Ecto neural progenitor cell (in vitro differentiated cells): ENCODE measurements around the gene RAB8A.
"Not testable (repeated sequence)": the region's sequence is repeated elsewhere in the genome, so short reads cannot be mapped to it uniquely, and the experiment has no call there.

Source experiments
- DNase-seq: peaks from one replicate; pipeline ENCODE4 v3.0.0-alpha.2; 2018; ENCODE audit warnings: low spot score

Gene RAB8A

DNA sequence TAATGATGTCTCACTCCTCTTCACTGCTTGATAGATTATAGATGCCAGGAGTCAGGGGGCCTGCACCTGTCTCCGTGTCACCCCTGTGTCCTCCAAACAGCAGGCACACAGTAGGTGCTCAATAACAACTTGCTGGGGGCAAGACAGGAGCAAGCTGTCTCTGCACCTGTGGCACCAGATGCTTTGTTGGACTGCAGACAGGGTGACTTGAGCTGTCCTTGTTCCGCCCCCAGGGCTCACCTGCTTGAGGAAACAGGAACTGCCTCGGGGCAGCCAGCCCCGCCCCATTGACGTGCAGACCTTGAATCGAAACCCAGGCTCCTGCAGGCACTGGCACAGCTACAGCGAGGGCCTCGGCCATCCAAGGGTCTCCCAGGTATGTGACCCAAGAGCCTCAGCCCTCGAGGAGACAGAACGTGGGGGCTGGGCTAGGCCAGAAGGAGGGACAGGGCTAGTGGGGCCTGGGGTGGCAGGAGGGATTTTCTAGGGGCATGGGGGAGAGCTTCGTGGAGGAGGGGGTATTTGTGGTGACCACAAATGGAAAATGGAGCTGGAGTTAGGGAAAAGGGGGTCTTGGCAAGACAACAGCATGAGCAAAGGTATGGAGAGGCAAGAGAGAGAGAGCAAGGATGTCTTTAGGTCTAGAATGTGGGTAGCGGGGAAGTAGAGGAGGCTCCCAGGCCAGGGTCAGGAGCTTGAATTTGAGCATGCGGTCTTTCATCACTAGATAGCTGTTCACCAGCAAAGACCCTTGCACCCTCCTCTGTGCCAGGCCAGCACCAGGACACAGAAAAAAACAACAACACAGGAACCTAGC is 31.9 kb downstream of the RAB8A start, which contains the start of gene HSH2D:
TSS of gene HSH2D (plus strand) at position 287 of the 817 bp plus-strand sequence. CDS start 5,066 bp downstream, outside the sequence.
- no peak for DNase-seq

DNA sequence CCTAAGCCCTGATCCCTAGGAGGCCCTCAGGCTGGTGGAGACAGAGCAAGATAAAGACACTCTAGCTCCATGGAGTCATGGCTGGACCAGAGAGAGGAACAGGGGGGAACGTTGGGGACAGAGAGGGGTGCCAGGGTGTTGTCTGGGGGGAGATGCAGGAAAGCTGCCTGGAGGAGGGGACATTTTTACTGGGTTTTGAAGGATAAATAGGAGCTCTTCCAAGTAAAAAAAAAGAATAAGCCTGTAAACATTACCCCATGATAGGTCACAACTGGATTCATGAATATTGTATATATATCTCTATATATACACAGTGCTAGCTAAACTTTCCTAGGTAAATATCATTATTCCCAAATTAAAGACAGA is 32.5 kb downstream of the RAB8A start:
- no peak for DNase-seq

DNA sequence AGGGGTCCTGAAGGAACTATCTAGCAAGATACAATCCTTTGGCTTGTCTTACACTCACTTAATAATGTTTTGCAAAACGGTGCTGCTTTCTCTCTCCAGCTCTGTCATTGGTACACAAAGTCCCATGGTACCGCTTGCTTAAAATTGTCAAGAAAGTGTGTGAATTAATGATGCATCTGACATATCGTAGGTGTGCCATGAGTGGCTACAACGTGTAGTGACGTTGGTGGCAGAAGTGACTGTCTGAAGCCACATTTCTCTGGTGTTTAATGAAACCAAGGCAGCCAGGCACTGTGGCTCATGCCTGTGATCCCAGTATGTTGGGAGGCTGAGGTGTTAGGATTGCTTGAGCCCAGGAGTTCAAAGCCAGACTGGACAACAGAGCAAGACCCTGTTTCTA is 34.4 kb downstream of the RAB8A start:
- no peak for DNase-seq

DNA sequence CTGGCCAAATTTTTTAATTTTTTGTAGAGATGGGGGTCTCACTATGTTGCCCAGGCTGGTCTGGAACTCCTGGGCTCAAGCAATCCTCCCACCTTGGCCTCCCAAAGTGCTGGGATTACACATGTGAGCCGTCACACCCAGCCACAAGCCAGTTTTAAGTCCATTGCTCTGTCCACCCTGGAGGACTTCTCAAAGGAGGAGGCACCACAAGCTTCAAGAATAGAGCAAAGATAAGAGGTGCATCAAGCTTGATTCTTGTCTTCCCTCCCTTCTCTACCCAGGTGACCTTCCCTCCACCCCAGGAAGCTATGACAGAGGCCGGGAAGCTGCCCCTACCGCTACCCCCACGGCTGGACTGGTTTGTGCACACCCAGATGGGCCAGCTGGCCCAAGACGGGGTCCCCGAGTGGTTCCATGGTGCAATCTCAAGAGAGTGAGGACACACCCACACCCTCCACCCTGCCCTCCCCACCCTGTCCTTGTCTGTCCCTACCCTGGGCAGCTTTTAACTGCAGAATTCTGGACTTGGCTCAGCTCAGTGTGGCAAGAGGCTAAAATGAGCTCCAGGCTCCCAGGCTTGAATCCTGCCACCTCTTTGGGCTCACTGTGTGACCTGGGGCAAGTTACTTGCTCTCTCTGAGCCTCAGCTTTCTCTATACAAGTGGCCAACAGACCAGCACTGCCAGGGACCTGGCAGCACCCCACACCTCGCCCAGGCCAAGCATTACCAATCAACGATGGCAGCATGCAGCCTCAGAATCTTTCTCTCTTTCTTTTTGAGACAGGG is 36.9 kb downstream of the RAB8A start:
- no peak for DNase-seq

DNA sequence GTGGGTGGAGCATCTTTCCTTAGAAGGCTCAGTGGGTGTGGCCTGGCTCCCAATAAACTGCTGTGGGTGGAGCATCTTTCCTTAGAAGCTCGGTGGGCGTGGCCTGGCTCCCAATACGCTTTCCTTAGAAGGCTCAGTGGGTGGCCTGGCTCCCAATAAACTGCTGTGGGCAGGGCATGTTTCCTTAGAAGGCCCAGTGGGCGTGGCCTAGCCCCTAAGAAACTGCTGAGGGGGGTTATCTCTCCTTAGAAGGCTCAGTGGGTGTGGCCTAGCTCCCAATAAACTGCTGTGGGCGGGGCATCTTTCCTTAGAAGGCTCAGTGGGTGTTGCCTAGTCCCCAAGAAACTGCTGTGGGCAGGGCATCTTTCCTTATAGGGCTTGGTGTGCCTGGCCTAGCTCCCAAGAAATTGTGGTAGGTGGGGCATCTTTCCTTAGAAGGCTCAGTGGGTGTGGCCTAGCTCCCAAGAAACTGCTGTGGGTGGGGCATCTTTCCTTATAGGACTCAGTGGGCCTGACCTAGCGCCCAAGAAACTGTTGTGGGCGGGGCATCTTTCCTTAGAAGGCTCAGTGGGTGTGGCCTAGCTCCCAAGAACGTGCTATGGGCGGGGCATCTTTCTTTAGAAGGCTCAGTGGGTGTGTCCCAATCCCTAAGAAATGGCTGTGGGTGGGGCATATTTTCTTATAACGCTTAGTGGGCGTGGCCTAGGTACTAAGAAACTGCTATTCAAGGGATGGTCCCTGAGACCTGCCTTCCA is 42.1 kb downstream of the RAB8A start:
- DNase-seq: no peak

DNA sequence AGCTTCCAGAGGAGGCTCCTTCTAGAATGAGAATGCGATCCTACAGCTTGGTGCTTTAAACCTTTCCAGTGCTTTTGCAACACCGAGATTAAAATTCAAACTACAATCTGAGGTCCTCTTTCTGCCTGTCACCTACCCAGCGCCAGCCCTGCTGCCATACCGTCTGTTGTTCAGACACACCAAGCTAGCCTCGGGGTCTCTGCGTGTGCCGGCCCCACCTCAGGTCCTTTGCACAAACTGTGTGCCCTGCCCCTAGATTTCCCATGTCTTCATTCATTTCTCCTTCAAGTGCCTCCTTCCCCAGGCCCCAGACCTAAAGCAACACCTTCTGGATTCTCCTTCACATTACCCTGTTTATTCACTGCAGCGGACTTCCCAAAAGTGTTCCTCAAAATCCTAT is 42.9 kb downstream of the RAB8A start:
- no peak for DNase-seq

DNA sequence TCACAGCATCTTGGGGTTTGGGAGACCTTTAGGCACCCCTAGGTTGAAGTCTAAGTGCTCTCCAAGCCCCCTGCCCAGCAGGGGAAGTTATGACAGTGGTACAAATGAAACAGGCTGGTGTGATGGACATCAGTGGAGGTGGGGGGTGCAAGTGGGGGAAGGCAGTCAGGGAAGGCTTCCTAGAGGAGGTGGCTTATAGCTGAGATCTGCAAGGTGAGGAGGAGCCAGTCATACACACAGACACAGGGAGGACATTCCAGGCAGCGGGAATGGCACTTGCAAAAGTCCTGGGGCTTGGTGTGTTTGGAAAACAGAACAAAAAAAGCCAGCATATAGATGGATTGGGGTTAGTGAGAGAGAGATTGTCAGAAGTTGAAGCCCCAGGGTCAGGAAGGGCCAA is 43.4 kb downstream of the RAB8A start:
- DNase-seq: no peak

DNA sequence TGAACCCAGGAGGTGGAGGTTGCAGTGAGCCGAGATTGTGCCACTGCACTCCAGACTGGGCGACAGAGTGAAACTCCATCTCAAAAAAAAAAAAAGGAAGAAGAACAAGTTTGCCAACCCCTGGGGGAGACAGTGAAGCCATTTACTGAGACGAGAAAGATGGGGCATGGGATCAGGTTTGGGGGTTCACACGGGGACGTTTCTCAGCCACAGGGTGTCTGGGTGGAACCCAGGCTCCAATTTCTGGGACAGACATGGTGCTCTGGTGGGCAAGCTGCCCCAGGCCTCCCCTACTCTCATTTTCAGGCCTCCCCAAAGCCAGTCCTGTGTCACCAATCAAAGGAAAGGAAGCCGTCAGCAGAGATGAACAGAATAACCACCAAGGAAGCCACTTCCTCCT is 45.2 kb downstream of the RAB8A start:
- no peak for DNase-seq

DNA sequence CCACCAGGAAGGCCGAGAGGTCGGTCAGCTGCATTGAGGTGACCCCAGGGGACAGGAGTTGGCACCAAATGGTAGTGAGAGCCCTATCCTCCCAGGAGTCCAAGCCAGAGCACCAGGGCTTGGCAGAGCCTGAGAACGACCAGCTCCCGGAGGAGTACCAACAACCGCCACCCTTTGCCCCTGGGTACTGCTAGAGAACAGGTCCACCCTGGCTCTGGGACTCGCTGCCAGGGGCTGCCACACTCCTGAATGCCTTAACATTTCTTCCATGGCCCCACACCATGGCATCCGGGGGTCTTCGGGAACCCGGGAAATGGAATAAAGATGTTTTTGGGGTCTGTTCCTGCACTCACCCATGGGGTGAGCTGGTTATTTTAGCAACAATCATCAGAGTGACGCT is 45.9 kb downstream of the RAB8A start:
- no peak for DNase-seq

DNA sequence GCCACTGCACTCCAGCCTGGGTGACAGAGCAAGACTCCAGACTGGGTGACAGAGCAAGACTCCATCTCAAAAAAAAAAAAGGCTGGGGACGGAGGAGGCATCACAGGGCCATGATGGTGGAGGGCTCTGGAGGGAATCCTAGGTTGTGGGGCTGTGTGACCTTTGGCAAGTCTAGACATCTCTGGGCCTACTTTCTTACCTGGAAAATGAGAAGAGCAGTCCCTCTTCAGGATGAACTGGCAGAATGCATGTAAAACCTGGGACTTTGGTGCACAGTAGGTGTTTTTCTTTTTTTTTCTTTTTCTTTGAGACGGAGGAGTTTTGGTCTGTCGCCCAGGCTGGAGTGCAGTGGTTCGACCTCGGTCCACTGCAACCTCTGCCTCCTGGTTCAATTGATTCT is 48.0 kb downstream of the RAB8A start:
- DNase-seq: no peak

DNA sequence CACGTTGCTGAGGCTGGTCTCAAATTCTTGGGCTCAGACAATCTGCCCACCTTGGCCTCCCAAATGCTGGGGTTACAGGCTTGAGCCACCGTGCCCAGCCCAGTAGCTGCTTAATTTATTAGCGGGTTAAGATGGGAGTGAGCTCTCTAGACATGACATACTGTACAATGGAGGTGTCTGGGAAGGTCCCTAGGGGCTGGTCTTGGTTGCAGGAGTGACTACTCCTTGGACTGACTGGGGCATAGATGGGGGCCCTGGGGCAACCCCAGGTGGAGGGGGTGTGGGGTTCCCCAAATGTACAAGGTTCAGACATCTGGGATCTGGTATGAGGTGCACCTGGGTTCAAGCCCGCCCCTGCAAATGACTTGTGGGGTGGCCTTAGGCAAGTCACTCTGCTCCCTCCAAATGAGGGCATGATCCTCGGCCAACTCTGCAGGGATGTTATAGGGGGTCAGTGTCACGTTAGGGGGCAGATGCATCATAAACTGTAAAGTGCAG is 48.8 kb downstream of the RAB8A start:
- no peak for DNase-seq

DNA sequence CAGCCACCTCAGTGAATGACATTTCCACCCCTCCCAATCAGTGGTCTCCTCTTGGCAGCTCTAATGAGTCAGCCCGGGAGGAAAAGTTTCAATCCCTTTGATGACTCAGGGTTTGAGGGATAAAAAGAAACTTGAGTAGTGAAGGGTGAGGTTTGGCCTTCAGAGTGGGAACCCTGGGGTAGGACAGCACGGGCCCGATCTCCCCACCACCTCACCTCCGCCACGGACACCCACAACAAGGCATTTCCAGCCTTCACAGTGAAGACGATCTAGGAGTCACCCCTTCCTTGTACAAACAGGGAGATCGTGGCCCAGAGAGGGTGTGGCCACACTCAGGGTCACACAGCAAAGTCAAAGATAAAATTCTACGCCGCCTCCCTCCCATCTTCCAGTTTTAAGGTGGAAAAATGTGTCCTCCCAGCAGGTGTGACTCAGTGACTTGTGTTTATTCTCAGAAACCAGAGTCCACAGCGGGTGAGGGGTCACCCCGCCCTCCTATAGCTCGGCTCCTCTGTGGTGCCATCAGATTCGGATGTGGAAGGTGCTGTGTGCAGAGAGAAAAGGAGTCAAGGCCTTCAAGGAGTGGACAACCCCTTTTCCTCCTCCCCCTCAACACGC is 49.4 kb downstream of the RAB8A start:
- DNase-seq: no peak

DNA sequence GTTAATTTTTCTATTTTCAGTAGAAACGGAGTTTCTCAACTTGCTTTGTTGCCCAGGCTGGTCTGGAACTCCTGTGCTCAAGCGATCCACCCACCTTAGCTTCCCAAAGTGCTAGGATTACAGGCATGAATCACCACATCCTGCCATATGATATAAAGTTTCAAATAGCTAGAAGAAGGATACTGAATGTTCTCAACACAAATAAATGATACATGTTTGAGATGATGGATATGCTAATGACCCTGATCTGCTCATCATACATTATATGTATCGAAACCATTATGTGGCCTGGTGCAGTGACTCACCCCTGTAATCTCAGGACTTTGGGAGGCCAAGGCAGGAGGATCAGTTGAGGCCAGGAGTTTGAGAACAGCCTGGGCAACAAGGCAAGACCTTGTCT is 50.2 kb downstream of the RAB8A start:
- no peak for DNase-seq

DNA sequence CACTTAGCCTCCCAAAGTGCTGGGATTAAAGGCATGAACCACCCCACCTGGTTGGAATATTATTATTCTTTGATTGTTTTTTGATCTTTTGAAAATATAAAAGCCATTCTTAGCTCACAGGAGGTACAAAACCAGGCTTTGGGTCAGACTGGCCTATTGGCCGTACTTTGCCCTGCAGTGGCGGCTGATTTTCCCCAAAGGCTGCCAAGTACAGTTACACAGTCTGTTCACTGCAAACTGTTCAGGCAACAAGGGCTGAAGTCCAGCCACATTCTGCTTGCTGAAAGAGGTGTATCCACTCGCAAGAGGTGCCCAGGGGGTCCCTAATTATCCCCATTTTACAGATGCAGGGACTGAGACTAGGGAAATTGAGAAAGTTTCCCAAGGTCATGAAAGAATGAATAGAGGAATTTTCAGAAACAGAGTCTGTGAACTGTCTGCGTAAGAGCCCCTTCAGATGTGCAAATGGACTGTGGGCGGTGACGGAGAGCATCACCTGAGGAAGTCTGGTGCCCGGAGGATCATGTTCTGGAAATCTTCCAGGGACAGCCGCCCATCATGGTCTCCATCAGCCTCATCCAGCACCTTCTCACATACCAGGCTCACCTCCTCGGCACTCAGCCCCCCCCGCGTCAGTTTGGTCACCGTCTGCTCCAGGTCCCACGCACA is 52.7 kb downstream of the RAB8A start:
- DNase-seq: no peak

DNA sequence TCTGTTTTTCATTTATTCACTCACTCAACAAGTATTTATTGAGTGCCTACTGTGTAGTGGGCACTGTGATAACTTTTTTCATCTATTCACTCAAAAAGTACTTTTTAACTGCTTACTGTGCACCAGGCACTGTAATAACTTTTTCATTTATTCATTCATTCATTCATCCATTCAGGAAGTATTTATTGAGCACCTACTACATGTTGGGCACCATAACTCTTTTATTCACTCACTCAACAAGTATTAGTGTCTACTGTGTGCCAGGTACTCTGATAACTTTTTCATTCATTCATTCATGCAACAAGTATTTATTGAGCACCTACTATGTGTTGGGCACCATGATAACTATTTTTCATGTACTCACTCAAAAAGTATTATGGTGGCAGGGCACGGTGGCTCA is 54.7 kb downstream of the RAB8A start:
- no peak for DNase-seq

DNA sequence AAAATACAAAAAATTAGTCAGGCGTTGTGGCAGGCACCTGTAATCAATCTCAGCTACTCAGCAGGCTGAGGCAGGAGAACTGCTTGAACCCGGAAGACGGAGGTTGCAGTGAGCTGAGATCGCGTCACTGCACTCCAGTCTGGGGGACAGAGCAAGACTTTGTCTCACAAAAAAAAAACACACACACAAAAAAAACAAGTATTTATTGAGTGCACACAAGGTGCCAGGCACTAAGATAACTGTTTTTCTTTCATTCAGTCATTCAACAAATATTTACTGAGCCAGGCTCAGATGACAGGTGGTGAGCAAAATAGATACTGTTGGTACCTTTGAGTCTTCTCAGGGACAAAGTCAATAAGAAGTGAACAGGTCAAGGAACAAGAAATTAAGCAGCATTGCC is 55.4 kb downstream of the RAB8A start:
- no peak for DNase-seq

DNA sequence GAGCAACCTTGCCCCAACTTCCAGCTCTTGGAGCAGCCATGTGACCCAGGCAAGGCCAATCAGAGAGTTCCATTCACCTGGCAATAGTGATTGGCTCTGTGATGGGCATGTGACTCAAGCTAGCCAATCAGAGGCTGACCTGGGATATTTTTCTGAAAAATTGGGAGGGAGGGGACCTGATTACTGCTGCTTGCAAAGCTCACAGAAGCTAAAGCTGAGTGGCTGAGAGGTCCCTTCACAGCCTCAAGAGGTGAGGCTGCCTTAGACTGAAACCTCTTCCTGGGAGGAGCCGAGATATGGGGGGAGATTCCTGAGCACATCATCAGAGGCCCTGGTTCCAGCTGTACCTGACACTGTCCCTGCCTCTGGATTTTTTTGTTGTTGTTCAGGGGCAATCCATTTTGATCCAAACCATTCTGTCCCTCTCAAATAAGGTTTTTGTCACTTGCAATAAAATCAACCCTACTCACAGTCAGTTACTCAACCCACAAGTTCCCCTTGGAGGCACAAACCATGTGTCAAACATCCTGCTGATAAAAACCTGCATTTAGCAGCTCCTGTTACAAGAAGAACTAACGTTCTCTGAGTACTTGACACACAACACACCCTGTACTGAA is 56.9 kb downstream of the RAB8A start:
- DNase-seq: no peak

DNA sequence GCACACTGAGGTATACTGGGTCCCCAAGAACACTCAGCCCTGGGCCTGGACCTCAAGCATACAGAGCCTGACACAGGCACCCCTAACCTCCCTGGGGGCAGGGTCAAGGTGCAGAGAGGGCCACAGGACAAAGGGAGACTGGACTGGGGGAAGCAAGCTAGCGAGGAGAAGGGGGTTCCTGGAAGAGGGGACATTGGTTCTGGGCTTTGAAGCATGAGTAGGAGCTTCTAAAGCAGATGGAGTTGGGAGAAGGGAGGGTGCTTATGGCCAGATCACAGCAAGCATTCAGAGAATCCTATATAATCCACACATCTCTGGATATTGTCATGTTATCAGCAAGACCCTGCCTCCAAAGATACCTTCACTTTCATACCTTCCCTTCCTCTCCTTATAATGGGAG is 58.4 kb downstream of the RAB8A start:
- no peak for DNase-seq

DNA sequence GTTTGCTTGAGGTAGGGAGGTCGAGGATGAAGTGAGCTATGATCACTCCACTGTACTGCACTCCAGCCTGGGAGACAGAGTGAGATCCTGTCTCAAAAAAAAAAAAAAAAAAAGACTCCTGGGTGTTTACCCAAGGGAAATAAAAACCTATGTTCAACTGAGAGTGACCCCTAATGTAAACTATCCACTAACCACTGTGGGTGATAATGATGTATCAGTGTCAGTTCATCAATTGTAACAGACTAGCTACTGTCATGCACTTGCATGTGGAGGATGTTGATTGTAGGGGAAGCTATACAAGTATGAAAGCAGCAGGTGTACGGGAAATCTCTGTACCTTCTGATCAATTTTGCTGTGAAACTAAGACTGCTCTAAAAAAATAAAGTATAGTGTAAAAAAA is 64.3 kb downstream of the RAB8A start:
- no peak for DNase-seq

DNA sequence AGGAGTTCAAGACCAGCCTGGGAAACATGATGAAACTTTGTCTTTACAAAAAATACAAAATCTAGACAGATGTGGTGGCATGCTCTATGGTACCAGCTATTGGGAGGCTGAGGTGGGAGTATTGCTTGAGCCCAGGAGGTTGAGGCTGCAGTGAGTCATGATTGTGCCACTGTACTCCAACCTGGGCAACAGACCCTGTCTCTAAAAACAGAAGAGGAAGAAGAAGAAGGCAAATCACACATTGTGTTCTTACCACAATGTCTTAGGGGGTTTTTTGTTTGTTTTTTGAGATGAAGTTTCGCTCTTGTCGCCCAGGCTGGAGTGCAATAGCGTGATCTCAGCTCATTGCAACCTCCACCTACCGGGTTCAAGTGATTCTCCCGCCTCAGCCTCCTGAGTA is 67.2 kb downstream of the RAB8A start:
- DNase-seq: not testable (repeated sequence)

DNA sequence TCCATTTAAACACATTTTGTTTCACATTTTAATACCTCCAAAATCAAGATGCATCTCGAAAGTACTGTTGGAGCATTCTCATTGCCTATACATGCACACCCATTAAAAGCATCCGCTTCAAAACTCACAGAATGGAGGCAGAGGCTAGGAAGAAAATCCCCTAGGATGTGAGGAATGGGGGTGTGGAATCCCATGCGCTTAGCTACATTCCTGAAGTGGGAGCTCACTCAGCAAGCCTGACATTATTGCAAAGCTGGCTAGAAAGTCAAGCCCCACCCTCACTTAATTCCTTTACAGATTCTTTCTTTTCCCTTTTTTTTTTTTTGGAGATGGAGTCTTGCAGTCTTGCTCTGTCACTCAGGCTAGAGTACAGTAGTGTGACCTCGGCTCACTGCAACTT is 68.9 kb downstream of the RAB8A start:
- DNase-seq: no peak
